MM.1S (cell line): ENCODE data around the gene ACAA1.

ENCODE experiments used
- CTCF ChIP-seq: fragments of 300-600 bp; sonication (generic); IDR thresholded peaks from 2 replicates; pipeline ENCODE4 v1.5.1; 2016; ENCODE audit warnings: antibody characterized with exemption, low read length, mixed read lengths
- EZH2phosphoT487 ChIP-seq: fragments of 300-600 bp; sonication (generic); IDR thresholded peaks from 2 replicates; pipeline ENCODE4 v1.6.1; 2018; ENCODE audit warnings: antibody characterized with exemption, low read length

DNA sequence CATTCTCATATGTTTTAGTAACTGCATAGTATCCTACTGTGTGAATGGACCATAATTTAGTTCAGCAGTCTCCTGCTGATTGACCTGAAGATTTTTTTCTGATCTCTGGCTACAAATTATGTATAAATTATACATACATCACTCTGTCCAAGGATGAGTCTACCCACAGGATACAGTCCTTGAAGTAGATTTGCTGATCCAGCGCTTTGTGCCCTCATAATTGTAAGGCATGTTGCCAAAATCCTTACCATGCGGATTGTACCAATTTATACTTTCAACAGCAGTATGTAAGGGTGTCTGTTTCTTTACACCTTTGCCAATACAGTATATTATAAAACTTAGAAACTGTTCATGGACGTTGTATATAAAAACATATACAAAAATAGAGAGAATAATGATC is 46.5 kb downstream of the ACAA1 start:
- TF ChIP-seq CTCF, result no peak
- no peak for TF ChIP-seq EZH2phosphoT487
